Bronchial epithelial cell (primary cell): Measurements from ENCODE around the gene DIAPH1. TPM values are rescaled to one million over a fixed set of nuclear protein-coding genes. Genes with fewer than 3 reads are reported as not detected.
A peak's percentile ranks its signal among the peaks of the same experiment; 100 is the strongest.

ENCODE experiments used
- DNase-seq: peaks from one replicate; pipeline ENCODE4 v3.0.0-alpha.2; 2010; ENCODE audit warnings: low read depth
- FAIRE-seq: peaks from 2 replicates; lab custom pipeline; 2011; peaks lifted over from hg19 to GRCh38; lab: Jason Lieb, UNC
- H3K27me3 ChIP-seq: 2 replicates; pipeline ENCODE4 v1.5.1; 2011; ENCODE audit warnings: low read length; ENCODE audit not compliant: control insufficient read depth, insufficient read depth
- H3K36me3 ChIP-seq: 2 replicates; pipeline ENCODE4 v1.5.1; 2011; ENCODE audit warnings: low read length; ENCODE audit not compliant: control insufficient read depth, insufficient read depth
- H3K4me3 ChIP-seq: 2 replicates; pipeline ENCODE4 v1.5.1; 2011; ENCODE audit warnings: mild to moderate bottlenecking, low read depth, low read length, control low read depth
- total RNA-seq: library from RNA; depleted of rRNA; stranded (reverse); fragments of >200 nt; gene quantifications from 2 replicates; pipeline ENCODE4 v1.2.1, GENCODE V29; 2014
- TF ChIP-seq, protein P1 (sequence below): IDR thresholded peaks from 2 replicates; pipeline ENCODE4 v1.5.1; 2011; ENCODE audit warnings: mild to moderate bottlenecking, moderate library complexity, low read length, control low read depth, inconsistent platforms; ENCODE audit not compliant: insufficient read depth, severe bottlenecking

Gene DIAPH1
- total RNA-seq, 1 donor from 2014 or later, result 48.2 TPM

DNA sequence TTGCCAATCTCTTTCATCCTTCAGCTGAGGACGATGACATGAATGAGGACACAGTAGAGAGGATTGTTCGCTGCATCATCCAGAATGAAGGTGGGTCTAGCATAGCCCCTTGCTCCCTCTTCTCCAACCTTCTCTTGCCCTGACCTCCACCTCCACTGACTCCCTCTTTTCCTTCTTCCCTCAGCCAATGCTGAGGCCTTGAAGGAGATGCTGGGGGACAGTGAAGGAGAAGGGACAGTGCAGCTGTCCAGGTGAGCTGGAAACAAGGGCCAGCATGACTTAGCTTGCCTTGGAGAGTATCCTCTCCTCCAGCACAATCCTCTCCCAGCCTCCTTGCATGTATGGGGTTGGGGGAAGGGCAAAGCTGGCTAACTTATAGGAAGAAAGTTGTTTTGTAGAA lies 20.0 kb upstream of the DIAPH1 start:
- Histone ChIP-seq H3K4me3 (no peak overlapping the region), H3K36me3 (peaks cover 3% of the 10 kb centered on the region), H3K27me3 (no peaks in the 10 kb centered on the region)
- no peak for DNase-seq
- no peak for FAIRE-seq
- TF ChIP-seq, protein P1, sequence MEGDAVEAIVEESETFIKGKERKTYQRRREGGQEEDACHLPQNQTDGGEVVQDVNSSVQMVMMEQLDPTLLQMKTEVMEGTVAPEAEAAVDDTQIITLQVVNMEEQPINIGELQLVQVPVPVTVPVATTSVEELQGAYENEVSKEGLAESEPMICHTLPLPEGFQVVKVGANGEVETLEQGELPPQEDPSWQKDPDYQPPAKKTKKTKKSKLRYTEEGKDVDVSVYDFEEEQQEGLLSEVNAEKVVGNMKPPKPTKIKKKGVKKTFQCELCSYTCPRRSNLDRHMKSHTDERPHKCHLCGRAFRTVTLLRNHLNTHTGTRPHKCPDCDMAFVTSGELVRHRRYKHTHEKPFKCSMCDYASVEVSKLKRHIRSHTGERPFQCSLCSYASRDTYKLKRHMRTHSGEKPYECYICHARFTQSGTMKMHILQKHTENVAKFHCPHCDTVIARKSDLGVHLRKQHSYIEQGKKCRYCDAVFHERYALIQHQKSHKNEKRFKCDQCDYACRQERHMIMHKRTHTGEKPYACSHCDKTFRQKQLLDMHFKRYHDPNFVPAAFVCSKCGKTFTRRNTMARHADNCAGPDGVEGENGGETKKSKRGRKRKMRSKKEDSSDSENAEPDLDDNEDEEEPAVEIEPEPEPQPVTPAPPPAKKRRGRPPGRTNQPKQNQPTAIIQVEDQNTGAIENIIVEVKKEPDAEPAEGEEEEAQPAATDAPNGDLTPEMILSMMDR, result no peak

- FAIRE-seq (no peak), DNase-seq (peak; percentile 21)
- Histone ChIP-seq H3K4me3 (peak overlapping the region; percentile 96), H3K27me3 (no peaks in the 10 kb centered on the region), H3K36me3 (peaks cover 3% of the 10 kb centered on the region)
- TF ChIP-seq, protein P1, result peak; percentile 32
Measured at GRCh38 chr5:141637767-141638419, 19.1 kb upstream of the DIAPH1 start.

DNA sequence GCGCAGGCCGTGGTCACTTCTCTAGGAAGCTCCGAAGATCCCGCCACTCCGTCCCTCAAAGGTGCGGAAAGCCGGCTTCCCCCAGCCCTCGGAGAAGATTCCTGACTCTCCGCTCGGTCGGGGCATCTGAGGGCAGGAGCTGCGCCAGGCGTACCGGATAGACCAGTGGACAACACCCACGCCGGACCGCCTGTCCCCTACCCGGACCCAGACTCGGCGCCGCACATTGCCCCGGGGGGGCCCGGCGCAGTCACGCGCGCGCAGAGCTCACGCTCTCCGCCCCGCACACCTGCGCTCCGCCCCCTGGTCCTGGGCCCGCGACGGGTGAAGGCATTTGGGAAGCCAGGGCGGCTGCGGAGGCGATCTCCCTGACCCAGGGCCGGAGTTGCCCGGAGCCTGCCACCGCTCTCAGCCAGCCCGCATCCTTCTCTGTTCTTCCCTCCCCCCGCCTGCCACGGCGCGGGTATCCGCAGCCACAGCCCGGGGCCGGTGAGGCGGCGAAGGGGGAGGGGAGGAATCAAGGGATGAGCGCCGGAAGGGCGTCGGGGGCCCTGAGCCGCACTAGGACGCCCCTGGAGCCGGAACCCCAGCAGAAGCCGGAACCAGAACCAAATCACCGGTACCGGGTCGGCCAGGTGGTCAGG lies 18.4 kb upstream of the DIAPH1 start:
- no peak for FAIRE-seq
- Histone ChIP-seq H3K27me3 (no peaks in the 10 kb centered on the region), H3K4me3 (peak overlapping the region; percentile 96), H3K36me3 (peaks cover 3% of the 10 kb centered on the region)
- TF ChIP-seq, protein P1, result no peak
- DNase-seq, result no peak

- no peak for FAIRE-seq
- TF ChIP-seq, protein P1, result no peak
- Histone ChIP-seq H3K27me3 (no peaks in the 10 kb centered on the region), H3K36me3 (peaks cover 3% of the 10 kb centered on the region), H3K4me3 (peak within 1 kb of the TSS; percentile 96)
- DNase-seq, result peak; percentile 83
Measured at GRCh38 chr5:141636413-141637122, 17.8 kb upstream of the DIAPH1 start, which contains the start of the genes HDAC3 and RELL2. HDAC3 (minus strand) TSS chr5:141636849; CDS start chr5:141636790, 59 bp downstream. RELL2 (plus strand) TSS chr5:141636997; CDS start chr5:141638226, 1,229 bp downstream.

DNA sequence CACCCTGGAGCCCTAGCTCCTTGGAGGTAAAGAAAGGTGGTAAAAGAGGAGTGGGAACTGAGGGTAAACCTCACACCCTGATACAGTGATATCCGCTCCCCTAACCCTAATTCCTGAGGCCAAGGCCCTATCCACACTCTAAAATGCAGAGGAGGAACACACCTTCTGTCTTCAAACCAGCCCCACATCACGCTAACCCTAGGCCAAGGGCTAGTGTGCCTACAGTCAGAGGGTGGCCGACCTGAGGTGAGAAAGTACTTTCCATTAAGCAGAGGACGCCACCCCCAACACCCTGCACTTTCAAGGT lies 17.3 kb upstream of the DIAPH1 start:
- peak overlapping the region; percentile 96 for H3K4me3 ChIP-seq
- H3K27me3 ChIP-seq, result no peaks in the 10 kb centered on the region
- FAIRE-seq (no peak), DNase-seq (no peak)
- TF ChIP-seq, protein P1, result no peak
- H3K36me3 ChIP-seq, result peaks cover 3% of the 10 kb centered on the region
